ENCODE data around the gene CD7.

- TF ChIP-seq, protein P1, sequence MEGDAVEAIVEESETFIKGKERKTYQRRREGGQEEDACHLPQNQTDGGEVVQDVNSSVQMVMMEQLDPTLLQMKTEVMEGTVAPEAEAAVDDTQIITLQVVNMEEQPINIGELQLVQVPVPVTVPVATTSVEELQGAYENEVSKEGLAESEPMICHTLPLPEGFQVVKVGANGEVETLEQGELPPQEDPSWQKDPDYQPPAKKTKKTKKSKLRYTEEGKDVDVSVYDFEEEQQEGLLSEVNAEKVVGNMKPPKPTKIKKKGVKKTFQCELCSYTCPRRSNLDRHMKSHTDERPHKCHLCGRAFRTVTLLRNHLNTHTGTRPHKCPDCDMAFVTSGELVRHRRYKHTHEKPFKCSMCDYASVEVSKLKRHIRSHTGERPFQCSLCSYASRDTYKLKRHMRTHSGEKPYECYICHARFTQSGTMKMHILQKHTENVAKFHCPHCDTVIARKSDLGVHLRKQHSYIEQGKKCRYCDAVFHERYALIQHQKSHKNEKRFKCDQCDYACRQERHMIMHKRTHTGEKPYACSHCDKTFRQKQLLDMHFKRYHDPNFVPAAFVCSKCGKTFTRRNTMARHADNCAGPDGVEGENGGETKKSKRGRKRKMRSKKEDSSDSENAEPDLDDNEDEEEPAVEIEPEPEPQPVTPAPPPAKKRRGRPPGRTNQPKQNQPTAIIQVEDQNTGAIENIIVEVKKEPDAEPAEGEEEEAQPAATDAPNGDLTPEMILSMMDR (IDR thresholded peaks at IDR 0.05) = peak; percentile 68
- TF ChIP-seq ESRRA (CRISPR knock-in tag; IDR thresholded peaks at IDR 0.05; ENCODE audit: borderline replicate concordance) (no peak), ZBTB21 (CRISPR knock-in tag; IDR thresholded peaks at IDR 0.05; ENCODE audit: borderline replicate concordance) (no peak), PREB (CRISPR knock-in tag; IDR thresholded peaks at IDR 0.05; ENCODE audit: borderline replicate concordance) (no peak), NFYB (CRISPR knock-in tag; conservative IDR thresholded peaks at IDR 0.05; ENCODE audit: low read depth) (no peak), RELA (CRISPR knock-in tag; IDR thresholded peaks at IDR 0.05; ENCODE audit: borderline replicate concordance) (no peak), GRHL2 (CRISPR knock-in tag; IDR thresholded peaks at IDR 0.05; ENCODE audit: insufficient replicate concordance, severe bottlenecking) (no peak)
- TF ChIP-seq, protein P2, sequence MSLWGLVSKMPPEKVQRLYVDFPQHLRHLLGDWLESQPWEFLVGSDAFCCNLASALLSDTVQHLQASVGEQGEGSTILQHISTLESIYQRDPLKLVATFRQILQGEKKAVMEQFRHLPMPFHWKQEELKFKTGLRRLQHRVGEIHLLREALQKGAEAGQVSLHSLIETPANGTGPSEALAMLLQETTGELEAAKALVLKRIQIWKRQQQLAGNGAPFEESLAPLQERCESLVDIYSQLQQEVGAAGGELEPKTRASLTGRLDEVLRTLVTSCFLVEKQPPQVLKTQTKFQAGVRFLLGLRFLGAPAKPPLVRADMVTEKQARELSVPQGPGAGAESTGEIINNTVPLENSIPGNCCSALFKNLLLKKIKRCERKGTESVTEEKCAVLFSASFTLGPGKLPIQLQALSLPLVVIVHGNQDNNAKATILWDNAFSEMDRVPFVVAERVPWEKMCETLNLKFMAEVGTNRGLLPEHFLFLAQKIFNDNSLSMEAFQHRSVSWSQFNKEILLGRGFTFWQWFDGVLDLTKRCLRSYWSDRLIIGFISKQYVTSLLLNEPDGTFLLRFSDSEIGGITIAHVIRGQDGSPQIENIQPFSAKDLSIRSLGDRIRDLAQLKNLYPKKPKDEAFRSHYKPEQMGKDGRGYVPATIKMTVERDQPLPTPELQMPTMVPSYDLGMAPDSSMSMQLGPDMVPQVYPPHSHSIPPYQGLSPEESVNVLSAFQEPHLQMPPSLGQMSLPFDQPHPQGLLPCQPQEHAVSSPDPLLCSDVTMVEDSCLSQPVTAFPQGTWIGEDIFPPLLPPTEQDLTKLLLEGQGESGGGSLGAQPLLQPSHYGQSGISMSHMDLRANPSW (CRISPR knock-in tag; conservative IDR thresholded peaks at IDR 0.05; ENCODE audit: low read depth) = no peak
Observed at GRCh38 chr17:82300707-82301270, 16.6 kb downstream of the CD7 start.

Data from WTC11 (cell line).